Measurements from ENCODE around the gene TBCK. TPM values are rescaled to one million over a fixed set of nuclear protein-coding genes. Genes with fewer than 3 reads are reported as not detected.
"Not testable (repeated sequence)": the region's sequence is repeated elsewhere in the genome, so short reads cannot be mapped to it uniquely, and the experiment has no call there.

The TBCK gene
- total RNA-seq, 1 experiment from 2014 or later, result 28.6 TPM

DNA sequence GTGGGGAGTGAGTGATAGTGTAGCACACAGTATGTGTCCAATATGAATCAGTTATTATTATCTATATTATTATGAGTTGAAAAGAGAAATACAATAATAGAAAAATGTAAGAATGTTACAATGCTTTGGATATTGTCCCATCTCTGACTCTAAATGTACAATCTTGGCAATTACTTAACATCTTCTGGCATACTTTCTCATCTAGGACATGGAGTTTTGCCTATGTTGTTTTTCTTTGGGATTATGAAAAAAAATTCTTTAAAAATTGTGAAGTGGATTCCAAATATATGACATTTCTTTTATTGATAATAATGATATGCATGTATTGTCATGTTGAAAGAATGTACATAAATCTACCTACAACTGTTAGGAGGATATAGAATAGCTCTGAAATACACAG, 84.1 kb downstream of the TBCK start:
- no peaks in the 10 kb centered on the region for H3K9me3 Mint-ChIP-seq
- H3K4me1 Mint-ChIP-seq, result no peaks in the 10 kb centered on the region
- DNase-seq (ENCODE audit: low spot score) (no peak), ATAC-seq (no peak)
- no peak overlapping the region for H3K27ac Mint-ChIP-seq
- H3K27me3 Mint-ChIP-seq (ENCODE audit: low read depth), result no peaks in the 10 kb centered on the region
- no peak overlapping the region for H3K4me3 Mint-ChIP-seq
- CTCF ChIA-PET, result no interaction called here
- POLR2A ChIA-PET, result no interaction called here
- TF ChIP-seq, protein P1, sequence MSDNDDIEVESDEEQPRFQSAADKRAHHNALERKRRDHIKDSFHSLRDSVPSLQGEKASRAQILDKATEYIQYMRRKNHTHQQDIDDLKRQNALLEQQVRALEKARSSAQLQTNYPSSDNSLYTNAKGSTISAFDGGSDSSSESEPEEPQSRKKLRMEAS (CRISPR knock-in tag; IDR thresholded peaks at IDR 0.05), result no peak
- TF ChIP-seq, protein P2, sequence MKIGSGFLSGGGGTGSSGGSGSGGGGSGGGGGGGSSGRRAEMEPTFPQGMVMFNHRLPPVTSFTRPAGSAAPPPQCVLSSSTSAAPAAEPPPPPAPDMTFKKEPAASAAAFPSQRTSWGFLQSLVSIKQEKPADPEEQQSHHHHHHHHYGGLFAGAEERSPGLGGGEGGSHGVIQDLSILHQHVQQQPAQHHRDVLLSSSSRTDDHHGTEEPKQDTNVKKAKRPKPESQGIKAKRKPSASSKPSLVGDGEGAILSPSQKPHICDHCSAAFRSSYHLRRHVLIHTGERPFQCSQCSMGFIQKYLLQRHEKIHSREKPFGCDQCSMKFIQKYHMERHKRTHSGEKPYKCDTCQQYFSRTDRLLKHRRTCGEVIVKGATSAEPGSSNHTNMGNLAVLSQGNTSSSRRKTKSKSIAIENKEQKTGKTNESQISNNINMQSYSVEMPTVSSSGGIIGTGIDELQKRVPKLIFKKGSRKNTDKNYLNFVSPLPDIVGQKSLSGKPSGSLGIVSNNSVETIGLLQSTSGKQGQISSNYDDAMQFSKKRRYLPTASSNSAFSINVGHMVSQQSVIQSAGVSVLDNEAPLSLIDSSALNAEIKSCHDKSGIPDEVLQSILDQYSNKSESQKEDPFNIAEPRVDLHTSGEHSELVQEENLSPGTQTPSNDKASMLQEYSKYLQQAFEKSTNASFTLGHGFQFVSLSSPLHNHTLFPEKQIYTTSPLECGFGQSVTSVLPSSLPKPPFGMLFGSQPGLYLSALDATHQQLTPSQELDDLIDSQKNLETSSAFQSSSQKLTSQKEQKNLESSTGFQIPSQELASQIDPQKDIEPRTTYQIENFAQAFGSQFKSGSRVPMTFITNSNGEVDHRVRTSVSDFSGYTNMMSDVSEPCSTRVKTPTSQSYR (CRISPR knock-in tag; IDR thresholded peaks at IDR 0.05), result no peak
- no peak for TF ChIP-seq TEAD1 (CRISPR knock-in tag; IDR thresholded peaks at IDR 0.05)
- no peak for TF ChIP-seq JAZF1 (CRISPR knock-in tag; IDR thresholded peaks at IDR 0.05)
- no peak for TF ChIP-seq ZNF232 (CRISPR knock-in tag; IDR thresholded peaks at IDR 0.05)
- TF ChIP-seq, protein P3, sequence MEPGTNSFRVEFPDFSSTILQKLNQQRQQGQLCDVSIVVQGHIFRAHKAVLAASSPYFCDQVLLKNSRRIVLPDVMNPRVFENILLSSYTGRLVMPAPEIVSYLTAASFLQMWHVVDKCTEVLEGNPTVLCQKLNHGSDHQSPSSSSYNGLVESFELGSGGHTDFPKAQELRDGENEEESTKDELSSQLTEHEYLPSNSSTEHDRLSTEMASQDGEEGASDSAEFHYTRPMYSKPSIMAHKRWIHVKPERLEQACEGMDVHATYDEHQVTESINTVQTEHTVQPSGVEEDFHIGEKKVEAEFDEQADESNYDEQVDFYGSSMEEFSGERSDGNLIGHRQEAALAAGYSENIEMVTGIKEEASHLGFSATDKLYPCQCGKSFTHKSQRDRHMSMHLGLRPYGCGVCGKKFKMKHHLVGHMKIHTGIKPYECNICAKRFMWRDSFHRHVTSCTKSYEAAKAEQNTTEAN (CRISPR knock-in tag; IDR thresholded peaks at IDR 0.05), result no peak
- TF ChIP-seq, protein P4, sequence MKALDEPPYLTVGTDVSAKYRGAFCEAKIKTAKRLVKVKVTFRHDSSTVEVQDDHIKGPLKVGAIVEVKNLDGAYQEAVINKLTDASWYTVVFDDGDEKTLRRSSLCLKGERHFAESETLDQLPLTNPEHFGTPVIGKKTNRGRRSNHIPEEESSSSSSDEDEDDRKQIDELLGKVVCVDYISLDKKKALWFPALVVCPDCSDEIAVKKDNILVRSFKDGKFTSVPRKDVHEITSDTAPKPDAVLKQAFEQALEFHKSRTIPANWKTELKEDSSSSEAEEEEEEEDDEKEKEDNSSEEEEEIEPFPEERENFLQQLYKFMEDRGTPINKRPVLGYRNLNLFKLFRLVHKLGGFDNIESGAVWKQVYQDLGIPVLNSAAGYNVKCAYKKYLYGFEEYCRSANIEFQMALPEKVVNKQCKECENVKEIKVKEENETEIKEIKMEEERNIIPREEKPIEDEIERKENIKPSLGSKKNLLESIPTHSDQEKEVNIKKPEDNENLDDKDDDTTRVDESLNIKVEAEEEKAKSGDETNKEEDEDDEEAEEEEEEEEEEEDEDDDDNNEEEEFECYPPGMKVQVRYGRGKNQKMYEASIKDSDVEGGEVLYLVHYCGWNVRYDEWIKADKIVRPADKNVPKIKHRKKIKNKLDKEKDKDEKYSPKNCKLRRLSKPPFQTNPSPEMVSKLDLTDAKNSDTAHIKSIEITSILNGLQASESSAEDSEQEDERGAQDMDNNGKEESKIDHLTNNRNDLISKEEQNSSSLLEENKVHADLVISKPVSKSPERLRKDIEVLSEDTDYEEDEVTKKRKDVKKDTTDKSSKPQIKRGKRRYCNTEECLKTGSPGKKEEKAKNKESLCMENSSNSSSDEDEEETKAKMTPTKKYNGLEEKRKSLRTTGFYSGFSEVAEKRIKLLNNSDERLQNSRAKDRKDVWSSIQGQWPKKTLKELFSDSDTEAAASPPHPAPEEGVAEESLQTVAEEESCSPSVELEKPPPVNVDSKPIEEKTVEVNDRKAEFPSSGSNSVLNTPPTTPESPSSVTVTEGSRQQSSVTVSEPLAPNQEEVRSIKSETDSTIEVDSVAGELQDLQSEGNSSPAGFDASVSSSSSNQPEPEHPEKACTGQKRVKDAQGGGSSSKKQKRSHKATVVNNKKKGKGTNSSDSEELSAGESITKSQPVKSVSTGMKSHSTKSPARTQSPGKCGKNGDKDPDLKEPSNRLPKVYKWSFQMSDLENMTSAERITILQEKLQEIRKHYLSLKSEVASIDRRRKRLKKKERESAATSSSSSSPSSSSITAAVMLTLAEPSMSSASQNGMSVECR (CRISPR knock-in tag; IDR thresholded peaks at IDR 0.05; ENCODE audit: borderline replicate concordance), result no peak
- TF ChIP-seq ELF4 (CRISPR knock-in tag; IDR thresholded peaks at IDR 0.05; ENCODE audit: low read depth), result no peak
- TF ChIP-seq, protein P5, sequence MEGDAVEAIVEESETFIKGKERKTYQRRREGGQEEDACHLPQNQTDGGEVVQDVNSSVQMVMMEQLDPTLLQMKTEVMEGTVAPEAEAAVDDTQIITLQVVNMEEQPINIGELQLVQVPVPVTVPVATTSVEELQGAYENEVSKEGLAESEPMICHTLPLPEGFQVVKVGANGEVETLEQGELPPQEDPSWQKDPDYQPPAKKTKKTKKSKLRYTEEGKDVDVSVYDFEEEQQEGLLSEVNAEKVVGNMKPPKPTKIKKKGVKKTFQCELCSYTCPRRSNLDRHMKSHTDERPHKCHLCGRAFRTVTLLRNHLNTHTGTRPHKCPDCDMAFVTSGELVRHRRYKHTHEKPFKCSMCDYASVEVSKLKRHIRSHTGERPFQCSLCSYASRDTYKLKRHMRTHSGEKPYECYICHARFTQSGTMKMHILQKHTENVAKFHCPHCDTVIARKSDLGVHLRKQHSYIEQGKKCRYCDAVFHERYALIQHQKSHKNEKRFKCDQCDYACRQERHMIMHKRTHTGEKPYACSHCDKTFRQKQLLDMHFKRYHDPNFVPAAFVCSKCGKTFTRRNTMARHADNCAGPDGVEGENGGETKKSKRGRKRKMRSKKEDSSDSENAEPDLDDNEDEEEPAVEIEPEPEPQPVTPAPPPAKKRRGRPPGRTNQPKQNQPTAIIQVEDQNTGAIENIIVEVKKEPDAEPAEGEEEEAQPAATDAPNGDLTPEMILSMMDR (IDR thresholded peaks at IDR 0.05), result no peak
- TF ChIP-seq, protein P6, sequence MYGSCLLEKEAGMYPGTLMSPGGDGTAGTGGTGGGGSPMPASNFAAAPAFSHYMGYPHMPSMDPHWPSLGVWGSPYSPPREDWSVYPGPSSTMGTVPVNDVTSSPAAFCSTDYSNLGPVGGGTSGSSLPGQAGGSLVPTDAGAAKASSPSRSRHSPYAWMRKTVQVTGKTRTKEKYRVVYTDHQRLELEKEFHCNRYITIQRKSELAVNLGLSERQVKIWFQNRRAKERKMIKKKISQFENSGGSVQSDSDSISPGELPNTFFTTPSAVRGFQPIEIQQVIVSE (CRISPR knock-in tag; IDR thresholded peaks at IDR 0.05; ENCODE audit: borderline replicate concordance), result no peak
- no peak for TF ChIP-seq SMAD3 (CRISPR knock-in tag; IDR thresholded peaks at IDR 0.05; ENCODE audit: borderline replicate concordance)
- no peak for TF ChIP-seq ZNF317 (CRISPR knock-in tag; IDR thresholded peaks at IDR 0.05; ENCODE audit: borderline replicate concordance, low read depth)
- no peak for TF ChIP-seq GABPB1 (CRISPR knock-in tag; IDR thresholded peaks at IDR 0.05)
- peaks cover 15% of the 10 kb centered on the region for H3K36me3 Mint-ChIP-seq

DNA sequence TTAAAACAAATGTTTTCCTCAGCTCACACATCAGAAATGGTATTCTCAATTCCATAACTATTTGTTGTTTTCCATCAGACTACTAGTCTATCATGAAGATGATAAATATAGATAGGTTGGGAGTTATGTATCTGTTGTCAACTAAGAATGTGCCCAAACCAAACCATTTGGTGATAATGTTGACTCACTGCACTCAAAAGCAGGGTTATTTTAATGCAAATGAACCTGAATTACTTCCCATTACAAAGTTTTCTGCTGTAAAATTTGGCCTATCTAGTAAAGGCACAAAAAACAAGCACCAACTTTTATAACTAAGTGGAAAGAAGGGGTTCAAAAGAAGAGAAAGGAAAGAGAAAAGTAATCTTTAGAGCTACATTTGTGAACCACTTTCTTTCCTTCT, 93.5 kb downstream of the TBCK start:
- POLR2A ChIA-PET, result no interaction called here
- no peaks in the 10 kb centered on the region for H3K27me3 Mint-ChIP-seq (ENCODE audit: low read depth)
- DNase-seq (ENCODE audit: low spot score), result no peak
- peak overlapping the region; percentile 84 for H3K27ac Mint-ChIP-seq
- peak overlapping the region; percentile 46 for H3K4me3 Mint-ChIP-seq
- H3K4me1 Mint-ChIP-seq, result peaks cover 24% of the 10 kb centered on the region
- ATAC-seq, result peak; percentile 56; the same call in 1 of the 2 replicates
- TF ChIP-seq, protein P5 (IDR thresholded peaks at IDR 0.05), result no peak
- TF ChIP-seq SMAD4 (CRISPR knock-in tag; IDR thresholded peaks at IDR 0.05) (no peak), KAT7 (CRISPR knock-in tag; IDR thresholded peaks at IDR 0.05; ENCODE audit: borderline replicate concordance) (no peak), GRHL2 (CRISPR knock-in tag; IDR thresholded peaks at IDR 0.05; ENCODE audit: insufficient replicate concordance, severe bottlenecking) (no peak), TEAD4 (CRISPR knock-in tag; IDR thresholded peaks at IDR 0.05) (no peak), ESRRA (CRISPR knock-in tag; IDR thresholded peaks at IDR 0.05; ENCODE audit: borderline replicate concordance) (no peak), TP53 (CRISPR knock-in tag; IDR thresholded peaks at IDR 0.05) (no peak), ZNF317 (CRISPR knock-in tag; IDR thresholded peaks at IDR 0.05; ENCODE audit: borderline replicate concordance, low read depth) (no peak), SMAD3 (CRISPR knock-in tag; IDR thresholded peaks at IDR 0.05; ENCODE audit: borderline replicate concordance) (no peak)
- CTCF ChIA-PET, result interaction anchor here (1.1 kb wide), 1 partner anchor 16 kb away, joined by 4 read pairs; no protein-coding TSS in a partner anchor
- peaks cover 7% of the 10 kb centered on the region for H3K9me3 Mint-ChIP-seq
- peaks cover 11% of the 10 kb centered on the region for H3K36me3 Mint-ChIP-seq

DNA sequence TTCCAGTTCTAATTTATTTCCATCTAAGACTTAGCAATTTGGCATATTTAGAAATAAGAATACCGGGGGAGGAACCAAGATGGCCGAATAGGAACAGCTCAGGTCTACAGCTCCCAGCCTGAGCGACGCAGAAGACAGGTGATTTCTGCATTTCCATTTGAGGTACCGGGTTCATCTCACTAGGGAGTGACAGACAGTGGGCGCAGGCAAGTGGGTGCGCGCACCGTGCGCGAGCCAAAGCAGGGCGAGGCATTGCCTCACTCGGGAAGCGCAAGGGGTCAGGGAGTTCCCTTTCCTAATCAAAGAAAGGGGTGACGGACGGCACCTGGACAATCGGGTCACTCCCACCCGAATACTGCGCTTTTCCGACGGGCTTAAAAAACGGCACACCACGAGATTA, 102.7 kb downstream of the TBCK start:
- Mint-ChIP-seq H3K36me3 (peaks cover 14% of the 10 kb centered on the region), H3K4me1 (peaks cover 29% of the 10 kb centered on the region), H3K27ac (peak overlapping the region; percentile 74), H3K4me3 (peak overlapping the region; percentile 61)
- H3K27me3 Mint-ChIP-seq (ENCODE audit: low read depth); H3K9me3 Mint-ChIP-seq; POLR2A ChIA-PET; DNase-seq (ENCODE audit: low spot score); ATAC-seq; CTCF ChIA-PET: not testable (repeated sequence)

All from WTC11 (cell line).